Measurements from ENCODE around the gene RTL5. TPM values are rescaled to one million over a fixed set of nuclear protein-coding genes. Genes with fewer than 3 reads are reported as not detected.

The RTL5 gene
- polyA plus RNA-seq, 1 donor (not counting 4 experiments of a cell fraction or from before 2014, with no cell fraction given): 0.09 TPM

GRCh38 chrX:72107320-72107719 is 24.4 kb downstream of the RTL5 start:
- no peak for DNase-seq (ENCODE audit: low read depth, low spot score)
- no peak overlapping the region for H2AFZ ChIP-seq (ENCODE audit: control insufficient read depth, low read length)
- H4K20me1 ChIP-seq (ENCODE audit: control insufficient read depth, extremely low read depth, insufficient read depth, low read length): no peaks in the 10 kb centered on the region
- H3K9ac ChIP-seq (ENCODE audit: control insufficient read depth, extremely low read depth, insufficient read depth, low read length): no peak overlapping the region
- no peak overlapping the region for H3K4me2 ChIP-seq (ENCODE audit: control insufficient read depth, extremely low read depth, insufficient read depth, low read depth, low read length)
- no peak overlapping the region for H3K4me3 ChIP-seq (ENCODE audit: control insufficient read depth in 2 of 3, extremely low read depth in 1 of 3, insufficient read depth in 2 of 3, low read depth in 1 of 3, low read length in 3 of 3)
- TF ChIP-seq CTCF (optimal IDR thresholded peaks at IDR 0.05 in 1 of 3, IDR thresholded peaks at IDR 0.05 in 1 of 3, conservative IDR thresholded peaks at IDR 0.05 in 1 of 3; ENCODE audit: extremely low read depth in 1 of 3, insufficient read depth in 2 of 3, low read length in 3 of 3): no peak
- no peak for TF ChIP-seq EZH2 (IDR thresholded peaks at IDR 0.05; ENCODE audit: low read length)
- peaks cover 31% of the 10 kb centered on the region for H3K27me3 ChIP-seq (ENCODE audit: control insufficient read depth, extremely low read depth, insufficient read depth, low read length)
- no peak overlapping the region for H3K27ac ChIP-seq (ENCODE audit: control insufficient read depth, insufficient read depth, low read length)
- no peak for FAIRE-seq
- H3K4me1 ChIP-seq (ENCODE audit: control insufficient read depth, extremely low read depth, insufficient read depth, low read length): no peaks in the 10 kb centered on the region
- dilution Hi-C loops (cut with MboI; ENCODE audit: extremely low pct_ligation_motif_present, low sequenced_read_pairs): no loop called here
- no peaks in the 10 kb centered on the region for H3K9me1 ChIP-seq (ENCODE audit: control insufficient read depth, extremely low read depth, insufficient read depth, low read length)
- H3K9me3 ChIP-seq (ENCODE audit: control insufficient read depth, low read depth, low read length): no peaks in the 10 kb centered on the region
- no peaks in the 10 kb centered on the region for H3K79me2 ChIP-seq (ENCODE audit: control insufficient read depth, insufficient read depth, low read length)
- no peaks in the 10 kb centered on the region for H3K36me3 ChIP-seq (ENCODE audit: control insufficient read depth in 2 of 2, extremely low read depth in 1 of 2, insufficient read depth in 2 of 2, low read length in 2 of 2)

GRCh38 chrX:72105436-72105835 is 26.3 kb downstream of the RTL5 start:
- Histone ChIP-seq H3K36me3 (ENCODE audit: control insufficient read depth in 2 of 2, extremely low read depth in 1 of 2, insufficient read depth in 2 of 2, low read length in 2 of 2) (no peaks in the 10 kb centered on the region), H2AFZ (ENCODE audit: control insufficient read depth, low read length) (no peak overlapping the region), H3K9me1 (ENCODE audit: control insufficient read depth, extremely low read depth, insufficient read depth, low read length) (no peaks in the 10 kb centered on the region), H3K4me2 (ENCODE audit: control insufficient read depth, extremely low read depth, insufficient read depth, low read depth, low read length) (no peak overlapping the region), H3K4me1 (ENCODE audit: control insufficient read depth, extremely low read depth, insufficient read depth, low read length) (no peaks in the 10 kb centered on the region), H3K9ac (ENCODE audit: control insufficient read depth, extremely low read depth, insufficient read depth, low read length) (no peak overlapping the region), H3K27ac (ENCODE audit: control insufficient read depth, insufficient read depth, low read length) (no peak overlapping the region), H3K9me3 (ENCODE audit: control insufficient read depth, low read depth, low read length) (no peaks in the 10 kb centered on the region), H3K79me2 (ENCODE audit: control insufficient read depth, insufficient read depth, low read length) (no peaks in the 10 kb centered on the region), H3K27me3 (ENCODE audit: control insufficient read depth, extremely low read depth, insufficient read depth, low read length) (peaks cover 25% of the 10 kb centered on the region), H3K4me3 (ENCODE audit: control insufficient read depth in 2 of 3, extremely low read depth in 1 of 3, insufficient read depth in 2 of 3, low read depth in 1 of 3, low read length in 3 of 3) (no peak overlapping the region), H4K20me1 (ENCODE audit: control insufficient read depth, extremely low read depth, insufficient read depth, low read length) (no peaks in the 10 kb centered on the region)
- no peak for TF ChIP-seq EZH2 (IDR thresholded peaks at IDR 0.05; ENCODE audit: low read length)
- no peak for TF ChIP-seq CTCF (optimal IDR thresholded peaks at IDR 0.05 in 1 of 3, IDR thresholded peaks at IDR 0.05 in 1 of 3, conservative IDR thresholded peaks at IDR 0.05 in 1 of 3; ENCODE audit: extremely low read depth in 1 of 3, insufficient read depth in 2 of 3, low read length in 3 of 3)
- dilution Hi-C loops (cut with MboI; ENCODE audit: extremely low pct_ligation_motif_present, low sequenced_read_pairs): no loop called here
- no peak for FAIRE-seq
- DNase-seq (ENCODE audit: low read depth, low spot score): no peak
